GM23338 (cell line): Measurements from ENCODE around the gene UBR2. TPM values are rescaled to one million over a fixed set of nuclear protein-coding genes. Genes with fewer than 3 reads are reported as not detected.

ENCODE experiments used
- ATAC-seq: fragments of 200-7000 bp; cut with Tn5 transposase; 3 replicates; pipeline ENCODE4 v1.9.1; 2020
- DNase-seq: peaks from one replicate; pipeline ENCODE4 v3.0.0-alpha.2; 2015; ENCODE audit warnings: low spot score
- H2AFZ ChIP-seq: fragments of 200-600 bp; sonication (generic); 2 replicates; pipeline ENCODE4 v1.8.0; 2016; ENCODE audit warnings: antibody characterized with exemption, mild to moderate bottlenecking, moderate library complexity
- H3F3A ChIP-seq: fragments of 200-600 bp; sonication (generic); replicated peaks from 2 replicates; pipeline ENCODE4 v1.8.0; 2017; ENCODE audit warnings: antibody characterized with exemption, mixed run types, low read depth
- H3K27ac ChIP-seq: fragments of 200-600 bp; sonication (generic); 2 replicates; pipeline ENCODE4 v1.6.1; 2016; ENCODE audit warnings: low read depth
- H3K27me3 ChIP-seq: fragments of 200-600 bp; sonication (generic); 2 replicates; pipeline ENCODE4 v1.8.0; 2016; ENCODE audit warnings: mild to moderate bottlenecking, mixed run types, moderate library complexity; ENCODE audit not compliant: insufficient read depth
- H3K36me3 ChIP-seq: fragments of 200-600 bp; sonication (generic); 2 replicates; pipeline ENCODE4 v1.8.0; 2016; ENCODE audit warnings: mild to moderate bottlenecking; ENCODE audit not compliant: insufficient read depth
- H3K4me1 ChIP-seq: fragments of 200-600 bp; sonication (generic); 2 replicates; pipeline ENCODE4 v1.8.0; 2016; ENCODE audit warnings: mild to moderate bottlenecking, moderate library complexity; ENCODE audit not compliant: insufficient read depth
- H3K4me2 ChIP-seq: fragments of 200-600 bp; sonication (generic); 2 replicates; pipeline ENCODE4 v1.7.1; 2017; ENCODE audit warnings: mixed run types
- H3K4me3 ChIP-seq: fragments of 200-600 bp; sonication (generic); 2 replicates; pipeline ENCODE4 v1.6.1; 2016; ENCODE audit warnings: mixed run types
- H3K79me2 ChIP-seq: fragments of 200-600 bp; sonication (generic); replicated peaks from 2 replicates; pipeline ENCODE4 v1.8.0; 2017; ENCODE audit warnings: mild to moderate bottlenecking; ENCODE audit not compliant: insufficient read depth
- H3K9me2 ChIP-seq: fragments of 200-600 bp; sonication (generic); 2 replicates; pipeline ENCODE4 v1.8.0; 2017; ENCODE audit not compliant: insufficient read depth
- H4K20me1 ChIP-seq: fragments of 200-600 bp; sonication (generic); replicated peaks from 2 replicates; pipeline ENCODE4 v1.8.0; 2017; ENCODE audit warnings: mild to moderate bottlenecking; ENCODE audit not compliant: insufficient read depth
- H3K27ac Mint-ChIP-seq: 2 replicates; pipeline ENCODE4 v1.8.0; 2020; ENCODE audit warnings: inconsistent platforms, mild to moderate bottlenecking, moderate library complexity, mixed read lengths
- H3K27me3 Mint-ChIP-seq: 3 replicates; pipeline ENCODE4 v1.8.0; 2022; ENCODE audit warnings: low read depth, mild to moderate bottlenecking, moderate library complexity, mixed read lengths, inconsistent platforms; ENCODE audit not compliant: insufficient read depth, poor library complexity
- H3K36me3 Mint-ChIP-seq: 3 replicates; pipeline ENCODE4 v1.8.0; 2021; ENCODE audit warnings: low read depth, mild to moderate bottlenecking, inconsistent platforms, moderate library complexity, mixed read lengths
- H3K4me1 Mint-ChIP-seq: 3 replicates; pipeline ENCODE4 v1.8.0; 2020; ENCODE audit warnings: mild to moderate bottlenecking, inconsistent platforms, mixed read lengths
- H3K4me3 Mint-ChIP-seq: 3 replicates; pipeline ENCODE4 v1.8.0; 2021; ENCODE audit warnings: moderate library complexity, mild to moderate bottlenecking, inconsistent platforms, mixed read lengths
- H3K9me3 Mint-ChIP-seq: 3 replicates; pipeline ENCODE4 v1.8.0; 2020; ENCODE audit warnings: moderate library complexity, mild to moderate bottlenecking, inconsistent platforms, mixed read lengths
- CREB1 ChIP-seq: fragments of 250-450 bp; sonication (Bioruptor Pico); IDR thresholded peaks from 2 replicates; pipeline ENCODE4 v1.5.0; 2020; ENCODE audit warnings: low read depth, mild to moderate bottlenecking, moderate library complexity
- NANOG ChIP-seq: IDR thresholded peaks from 2 replicates; pipeline ENCODE4 v1.6.1; 2016; ENCODE audit warnings: antibody characterized with exemption, borderline replicate concordance
- STAT1 ChIP-seq: IDR thresholded peaks from one replicate; pipeline ENCODE4 v1.6.1; 2016; ENCODE audit warnings: antibody characterized with exemption; ENCODE audit not compliant: unreplicated experiment
- polyA plus RNA-seq: library from polyadenylated mRNA; unstranded; fragments of >200 nt; fragmentation: Nextera tagmentation; extraction: Ambion mirVana; gene quantifications from 2 replicates; pipeline ENCODE4 v1.2.1, GENCODE V29; 2016
- total RNA-seq: library from RNA; depleted of rRNA; stranded (reverse); fragments of >200 nt; shearing (Covaris generic); gene quantifications from 2 replicates; pipeline ENCODE4 v1.2.3, GENCODE V29; 2014
- TF ChIP-seq, protein P1 (sequence below), 2 experiments: fragments of 200-600 bp in 1 of 2; sonication (generic) in 1 of 2; conservative IDR thresholded peaks; 2 replicates each; pipeline versions ENCODE4 v1.5.1 to v1.6.1; 2016 to 2017; ENCODE audit warnings: antibody characterized with exemption in 2 of 2, low read depth in 2 of 2, mild to moderate bottlenecking in 2 of 2, moderate library complexity in 1 of 2
- TF ChIP-seq, protein P2 (sequence below): IDR thresholded peaks from one replicate; pipeline ENCODE4 v1.6.1; 2018; ENCODE audit warnings: antibody characterized with exemption; ENCODE audit not compliant: unreplicated experiment

The UBR2 gene
- total and polyA plus RNA-seq, 2 experiments from 2014 or later = 6.7 to 21.2 TPM

DNA sequence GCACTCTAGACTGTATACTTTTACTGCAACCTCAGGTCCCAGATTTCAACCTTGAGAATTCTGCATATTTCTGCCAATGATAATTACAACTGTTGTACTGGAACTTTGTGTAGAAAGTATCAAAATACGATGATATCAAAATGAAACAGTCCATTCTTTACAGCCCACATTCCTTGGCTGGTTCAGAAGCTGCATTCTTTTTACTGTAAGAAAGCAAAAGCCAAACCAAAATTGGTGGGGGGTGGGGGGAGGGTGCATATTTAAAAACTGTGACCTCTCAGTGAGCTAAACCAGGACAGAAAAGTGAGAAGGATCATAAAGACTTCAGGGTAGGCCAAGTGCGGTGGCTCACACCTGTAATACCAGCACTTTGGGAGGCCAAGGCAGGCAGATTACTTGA, 41.8 kb upstream of the UBR2 start (continued):
- TF ChIP-seq STAT1 = no peak
- TF ChIP-seq, protein P1, sequence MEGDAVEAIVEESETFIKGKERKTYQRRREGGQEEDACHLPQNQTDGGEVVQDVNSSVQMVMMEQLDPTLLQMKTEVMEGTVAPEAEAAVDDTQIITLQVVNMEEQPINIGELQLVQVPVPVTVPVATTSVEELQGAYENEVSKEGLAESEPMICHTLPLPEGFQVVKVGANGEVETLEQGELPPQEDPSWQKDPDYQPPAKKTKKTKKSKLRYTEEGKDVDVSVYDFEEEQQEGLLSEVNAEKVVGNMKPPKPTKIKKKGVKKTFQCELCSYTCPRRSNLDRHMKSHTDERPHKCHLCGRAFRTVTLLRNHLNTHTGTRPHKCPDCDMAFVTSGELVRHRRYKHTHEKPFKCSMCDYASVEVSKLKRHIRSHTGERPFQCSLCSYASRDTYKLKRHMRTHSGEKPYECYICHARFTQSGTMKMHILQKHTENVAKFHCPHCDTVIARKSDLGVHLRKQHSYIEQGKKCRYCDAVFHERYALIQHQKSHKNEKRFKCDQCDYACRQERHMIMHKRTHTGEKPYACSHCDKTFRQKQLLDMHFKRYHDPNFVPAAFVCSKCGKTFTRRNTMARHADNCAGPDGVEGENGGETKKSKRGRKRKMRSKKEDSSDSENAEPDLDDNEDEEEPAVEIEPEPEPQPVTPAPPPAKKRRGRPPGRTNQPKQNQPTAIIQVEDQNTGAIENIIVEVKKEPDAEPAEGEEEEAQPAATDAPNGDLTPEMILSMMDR (conservative IDR thresholded peaks at IDR 0.05; ENCODE audit: low read depth in 2 of 2) = no peak
- TF ChIP-seq, protein P2, sequence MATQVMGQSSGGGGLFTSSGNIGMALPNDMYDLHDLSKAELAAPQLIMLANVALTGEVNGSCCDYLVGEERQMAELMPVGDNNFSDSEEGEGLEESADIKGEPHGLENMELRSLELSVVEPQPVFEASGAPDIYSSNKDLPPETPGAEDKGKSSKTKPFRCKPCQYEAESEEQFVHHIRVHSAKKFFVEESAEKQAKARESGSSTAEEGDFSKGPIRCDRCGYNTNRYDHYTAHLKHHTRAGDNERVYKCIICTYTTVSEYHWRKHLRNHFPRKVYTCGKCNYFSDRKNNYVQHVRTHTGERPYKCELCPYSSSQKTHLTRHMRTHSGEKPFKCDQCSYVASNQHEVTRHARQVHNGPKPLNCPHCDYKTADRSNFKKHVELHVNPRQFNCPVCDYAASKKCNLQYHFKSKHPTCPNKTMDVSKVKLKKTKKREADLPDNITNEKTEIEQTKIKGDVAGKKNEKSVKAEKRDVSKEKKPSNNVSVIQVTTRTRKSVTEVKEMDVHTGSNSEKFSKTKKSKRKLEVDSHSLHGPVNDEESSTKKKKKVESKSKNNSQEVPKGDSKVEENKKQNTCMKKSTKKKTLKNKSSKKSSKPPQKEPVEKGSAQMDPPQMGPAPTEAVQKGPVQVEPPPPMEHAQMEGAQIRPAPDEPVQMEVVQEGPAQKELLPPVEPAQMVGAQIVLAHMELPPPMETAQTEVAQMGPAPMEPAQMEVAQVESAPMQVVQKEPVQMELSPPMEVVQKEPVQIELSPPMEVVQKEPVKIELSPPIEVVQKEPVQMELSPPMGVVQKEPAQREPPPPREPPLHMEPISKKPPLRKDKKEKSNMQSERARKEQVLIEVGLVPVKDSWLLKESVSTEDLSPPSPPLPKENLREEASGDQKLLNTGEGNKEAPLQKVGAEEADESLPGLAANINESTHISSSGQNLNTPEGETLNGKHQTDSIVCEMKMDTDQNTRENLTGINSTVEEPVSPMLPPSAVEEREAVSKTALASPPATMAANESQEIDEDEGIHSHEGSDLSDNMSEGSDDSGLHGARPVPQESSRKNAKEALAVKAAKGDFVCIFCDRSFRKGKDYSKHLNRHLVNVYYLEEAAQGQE = no peak

DNA sequence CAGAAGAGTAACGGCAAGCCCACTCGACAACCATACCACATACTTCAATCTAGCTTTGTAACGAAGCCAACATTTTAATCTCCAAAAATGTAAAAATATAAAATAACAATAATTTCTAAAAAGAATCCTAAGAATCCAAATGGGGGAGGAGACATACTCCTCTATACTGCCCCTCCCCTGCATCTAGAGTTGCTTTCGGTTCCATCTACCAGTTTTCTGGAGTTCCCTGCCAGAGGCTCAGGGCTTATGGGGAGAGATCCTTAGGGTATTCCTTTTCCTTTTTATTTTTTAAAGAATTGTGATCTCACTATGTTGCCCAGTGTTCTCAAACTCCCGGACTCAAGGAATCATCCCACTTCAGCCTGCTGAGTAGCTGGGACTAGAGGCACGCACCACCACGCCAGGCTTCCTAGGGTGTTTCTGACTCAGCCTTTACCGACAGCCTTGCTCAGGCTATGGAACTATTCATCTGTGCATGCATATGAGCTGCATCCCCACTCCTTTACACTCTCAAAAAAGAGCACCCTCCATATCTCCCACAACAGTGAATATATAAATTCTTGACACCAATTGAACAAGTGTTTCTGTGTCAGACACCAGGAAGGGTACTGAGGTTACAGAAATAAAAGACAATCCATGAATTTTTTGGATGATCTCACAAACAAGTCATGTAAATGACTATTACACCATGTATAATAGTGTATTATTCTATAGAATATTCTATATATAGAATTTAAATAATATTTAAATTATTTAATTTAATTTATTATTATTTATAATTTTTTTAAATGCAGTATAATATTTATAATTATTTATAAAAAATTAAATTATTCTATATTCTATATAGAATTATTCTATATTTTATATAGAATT, 40.7 kb upstream of the UBR2 start:
- Histone ChIP-seq H3K36me3 (no peaks in the 10 kb centered on the region), H3K4me1 (no peaks in the 10 kb centered on the region), H3K27ac (no peak overlapping the region), H3K4me3 (no peak overlapping the region), H3K27me3 (no peaks in the 10 kb centered on the region), H2AFZ (no peak overlapping the region), H3K9me2 (no peaks in the 10 kb centered on the region), H3F3A (no peaks in the 10 kb centered on the region), H3K79me2 (no peaks in the 10 kb centered on the region), H3K4me2 (no peak overlapping the region), H4K20me1 (no peaks in the 10 kb centered on the region)
- DNase-seq (no peak), ATAC-seq (no peak)
- no peaks in the 10 kb centered on the region for H3K4me1 Mint-ChIP-seq
- peaks cover 6% of the 10 kb centered on the region; the same call in 1 of the 3 replicates for H3K9me3 Mint-ChIP-seq
- H3K27ac Mint-ChIP-seq = no peak overlapping the region
- H3K36me3 Mint-ChIP-seq = no peaks in the 10 kb centered on the region
- H3K4me3 Mint-ChIP-seq = no peak overlapping the region
- H3K27me3 Mint-ChIP-seq = peaks cover 2% of the 10 kb centered on the region
- TF ChIP-seq, protein P2 = no peak
- TF ChIP-seq NANOG = no peak
- TF ChIP-seq CREB1 (CRISPR knock-in tag) = no peak
